Activated CD4-positive, CD25-positive, alpha-beta regulatory T cell treated with anti-CD3 and anti-CD28 coated beads, Interleukin-2, amount 50 U/mL, for 72 hours (primary cell): ENCODE data around the gene NFATC4.

Experiments used
- DNase-seq: peaks from one replicate; pipeline ENCODE4 v3.0.0; 2021

NFATC4 gene

GRCh38 chr14:24411443-24412389 lies 43.7 kb downstream of the NFATC4 start:
- no peak for DNase-seq

- DNase-seq: no peak
Measured at GRCh38 chr14:24414077-24414476, 46.1 kb downstream of the NFATC4 start.

GRCh38 chr14:24414732-24415420 lies 46.9 kb downstream of the NFATC4 start:
- DNase-seq: no peak

- no peak for DNase-seq
Measured at GRCh38 chr14:24415421-24416253, 47.7 kb downstream of the NFATC4 start.

- no peak for DNase-seq
Measured at GRCh38 chr14:24416254-24416931, 48.4 kb downstream of the NFATC4 start.

- no peak for DNase-seq
Measured at GRCh38 chr14:24416932-24417619, 49.1 kb downstream of the NFATC4 start.

- DNase-seq: no peak
Measured at GRCh38 chr14:24417832-24418491, 50.0 kb downstream of the NFATC4 start.

- DNase-seq: no peak
Measured at GRCh38 chr14:24418492-24418873, 50.5 kb downstream of the NFATC4 start.

GRCh38 chr14:24422261-24422660 lies 54.3 kb downstream of the NFATC4 start:
- no peak for DNase-seq

GRCh38 chr14:24422694-24423601 lies 55.0 kb downstream of the NFATC4 start:
- no peak for DNase-seq

- DNase-seq: no peak
Measured at GRCh38 chr14:24425704-24426103, 57.7 kb downstream of the NFATC4 start.

- DNase-seq: no peak
Measured at GRCh38 chr14:24426150-24426911, 58.3 kb downstream of the NFATC4 start.

GRCh38 chr14:24426912-24427536 lies 59.0 kb downstream of the NFATC4 start:
- no peak for DNase-seq

GRCh38 chr14:24427537-24428508 lies 59.8 kb downstream of the NFATC4 start:
- DNase-seq: no peak

- DNase-seq: no peak
Measured at GRCh38 chr14:24428628-24429394, 60.8 kb downstream of the NFATC4 start.
